Measurements from ENCODE around the gene ZNF362. TPM values are rescaled to one million over a fixed set of nuclear protein-coding genes. Genes with fewer than 3 reads are reported as not detected.

Gene ZNF362
- total RNA-seq, 2 donors from 2014 or later, result 27.4 to 41.5 TPM

GRCh38 chr1:33319949-33320618 lies 63.8 kb downstream of the ZNF362 start:
- H3K4me1 Mint-ChIP-seq, result no peaks in the 10 kb centered on the region
- no peaks in the 10 kb centered on the region for H3K9me3 Mint-ChIP-seq
- Histone ChIP-seq H3K27ac (ENCODE audit: low read depth, low read length) (peak overlapping the region; percentile 44), H3K9me3 (ENCODE audit: control insufficient read depth, low read length) (no peaks in the 10 kb centered on the region), H3K36me3 (ENCODE audit: control insufficient read depth, insufficient read depth, low read length) (peaks cover 18% of the 10 kb centered on the region), H3K27me3 (ENCODE audit: control insufficient read depth, insufficient read depth, low read length, poor library complexity, severe bottlenecking) (no peaks in the 10 kb centered on the region), H3K4me1 (ENCODE audit: control insufficient read depth, insufficient read depth, low read length) (no peaks in the 10 kb centered on the region), H3K4me3 (ENCODE audit: low read length) (no peak overlapping the region), H3K9ac (ENCODE audit: extremely low read depth, low read length, poor library complexity, severe bottlenecking) (no peak overlapping the region)
- no peak for DNase-seq
- no peak overlapping the region for H3K4me3 Mint-ChIP-seq
- 90 to 91% methylated on average over 4 to 12 of the region's 12 CpGs for WGBS, 2 experiments (ENCODE audit: insufficient coverage in 1 of 2, insufficient read length in 1 of 2)
- no peak for TF ChIP-seq CTCF (conservative IDR thresholded peaks at IDR 0.05)
- no peak overlapping the region for H3K27ac Mint-ChIP-seq
- H3K36me3 Mint-ChIP-seq (ENCODE audit: low read depth), result peaks cover 19% of the 10 kb centered on the region
- H3K27me3 Mint-ChIP-seq (ENCODE audit: insufficient read depth), result peaks cover 37% of the 10 kb centered on the region

- no peak within 1 kb of the TSS for H3K9ac ChIP-seq (ENCODE audit: extremely low read depth, low read length, poor library complexity, severe bottlenecking)
- Mint-ChIP-seq H3K27ac (no peak within 1 kb of the TSS), H3K9me3 (no peaks in the 10 kb centered on the region), H3K4me1 (no peaks in the 10 kb centered on the region), H3K4me3 (no peak within 1 kb of the TSS), H3K27me3 (ENCODE audit: insufficient read depth) (peaks cover 33% of the 10 kb centered on the region), H3K36me3 (ENCODE audit: low read depth) (peaks cover 24% of the 10 kb centered on the region)
- no peaks in the 10 kb centered on the region for H3K27me3 ChIP-seq (ENCODE audit: control insufficient read depth, insufficient read depth, low read length, poor library complexity, severe bottlenecking)
- peak within 1 kb of the TSS; percentile 44 for H3K27ac ChIP-seq (ENCODE audit: low read depth, low read length)
- H3K4me1 ChIP-seq (ENCODE audit: control insufficient read depth, insufficient read depth, low read length), result no peaks in the 10 kb centered on the region
- H3K4me3 ChIP-seq (ENCODE audit: low read length), result no peak within 1 kb of the TSS
- WGBS, 2 experiments (ENCODE audit: insufficient coverage in 1 of 2, insufficient read length in 1 of 2), result 92% methylated on average over 6 to 8 of the region's 8 CpGs
- H3K36me3 ChIP-seq (ENCODE audit: control insufficient read depth, insufficient read depth, low read length), result peaks cover 24% of the 10 kb centered on the region
- no peak for TF ChIP-seq CTCF (conservative IDR thresholded peaks at IDR 0.05)
- no peaks in the 10 kb centered on the region for H3K9me3 ChIP-seq (ENCODE audit: control insufficient read depth, low read length)
- DNase-seq, result no peak
Measured at GRCh38 chr1:33320619-33321165, 64.4 kb downstream of the ZNF362 start, which contains the start of gene A3GALT2. A3GALT2 (minus strand) TSS chr1:33321098; CDS start chr1:33321098, 0 bp downstream.

GRCh38 chr1:33321178-33321577 lies 64.9 kb downstream of the ZNF362 start:
- Histone ChIP-seq H3K4me1 (ENCODE audit: control insufficient read depth, insufficient read depth, low read length) (no peaks in the 10 kb centered on the region), H3K27ac (ENCODE audit: low read depth, low read length) (no peak overlapping the region), H3K36me3 (ENCODE audit: control insufficient read depth, insufficient read depth, low read length) (peaks cover 29% of the 10 kb centered on the region), H3K4me3 (ENCODE audit: low read length) (no peak overlapping the region), H3K9me3 (ENCODE audit: control insufficient read depth, low read length) (no peaks in the 10 kb centered on the region), H3K27me3 (ENCODE audit: control insufficient read depth, insufficient read depth, low read length, poor library complexity, severe bottlenecking) (no peaks in the 10 kb centered on the region), H3K9ac (ENCODE audit: extremely low read depth, low read length, poor library complexity, severe bottlenecking) (no peak overlapping the region)
- H3K36me3 Mint-ChIP-seq (ENCODE audit: low read depth), result peaks cover 29% of the 10 kb centered on the region
- no peak overlapping the region for H3K27ac Mint-ChIP-seq
- WGBS, 2 experiments (ENCODE audit: insufficient coverage in 1 of 2, insufficient read length in 1 of 2), result 92% methylated on average over 5 of the region's 5 CpGs; no CpG with 5 or more reads in 1 of the 2 experiments
- H3K9me3 Mint-ChIP-seq, result no peaks in the 10 kb centered on the region
- H3K4me3 Mint-ChIP-seq, result no peak overlapping the region
- no peak for TF ChIP-seq CTCF (conservative IDR thresholded peaks at IDR 0.05)
- peaks cover 29% of the 10 kb centered on the region for H3K27me3 Mint-ChIP-seq (ENCODE audit: insufficient read depth)
- no peak for DNase-seq
- H3K4me1 Mint-ChIP-seq, result no peaks in the 10 kb centered on the region
